HuH-7 (cell line): Measurements from ENCODE around the gene RIMBP2.

Experiments used
- DNase-seq: peaks from one replicate; pipeline ENCODE4 v3.0.0; 2011; ENCODE audit warnings: low spot score

Gene RIMBP2

GRCh38 chr12:130421896-130422295 lies 294.2 kb downstream of the RIMBP2 start:
- DNase-seq, result no peak

- DNase-seq, result no peak
Measured at GRCh38 chr12:130420071-130420470, 296.0 kb downstream of the RIMBP2 start.

GRCh38 chr12:130419116-130419515 lies 297.0 kb downstream of the RIMBP2 start:
- no peak for DNase-seq

- DNase-seq, result no peak
Measured at GRCh38 chr12:130418251-130418650, 297.8 kb downstream of the RIMBP2 start.

GRCh38 chr12:130414381-130414780 lies 301.7 kb downstream of the RIMBP2 start:
- no peak for DNase-seq

GRCh38 chr12:130413909-130414308 lies 302.2 kb downstream of the RIMBP2 start:
- DNase-seq, result no peak

GRCh38 chr12:130412384-130412783 lies 303.7 kb downstream of the RIMBP2 start:
- DNase-seq, result no peak

- DNase-seq, result no peak
Measured at GRCh38 chr12:130405332-130405731, 310.8 kb downstream of the RIMBP2 start.

GRCh38 chr12:130401703-130402102 lies 314.4 kb downstream of the RIMBP2 start:
- DNase-seq, result no peak

- DNase-seq, result no peak
Measured at GRCh38 chr12:130398100-130398848, 317.8 kb downstream of the RIMBP2 start.

- DNase-seq, result no peak
Measured at GRCh38 chr12:130396667-130397066, 319.4 kb downstream of the RIMBP2 start.

GRCh38 chr12:130394906-130395305 lies 321.2 kb downstream of the RIMBP2 start:
- DNase-seq, result no peak

- DNase-seq, result no peak
Measured at GRCh38 chr12:130391186-130391585, 324.9 kb downstream of the RIMBP2 start.

GRCh38 chr12:130385193-130385592 lies 330.9 kb downstream of the RIMBP2 start:
- no peak for DNase-seq

- DNase-seq, result no peak
Measured at GRCh38 chr12:130384234-130384633, 331.9 kb downstream of the RIMBP2 start.

- no peak for DNase-seq
Measured at GRCh38 chr12:130382818-130383217, 333.3 kb downstream of the RIMBP2 start.

- no peak for DNase-seq
Measured at GRCh38 chr12:130375296-130376287, 340.5 kb downstream of the RIMBP2 start.

GRCh38 chr12:130374083-130374482 lies 342.0 kb downstream of the RIMBP2 start:
- no peak for DNase-seq

- DNase-seq, result no peak
Measured at GRCh38 chr12:130372936-130373335, 343.2 kb downstream of the RIMBP2 start.

GRCh38 chr12:130371296-130371695 lies 344.8 kb downstream of the RIMBP2 start:
- no peak for DNase-seq

- no peak for DNase-seq
Measured at GRCh38 chr12:130369816-130370215, 346.3 kb downstream of the RIMBP2 start.

- DNase-seq, result no peak
Measured at GRCh38 chr12:130367523-130367922, 348.6 kb downstream of the RIMBP2 start.

GRCh38 chr12:130367003-130367402 lies 349.1 kb downstream of the RIMBP2 start:
- DNase-seq, result no peak
